Measurements from ENCODE around the gene COX15.

DNA sequence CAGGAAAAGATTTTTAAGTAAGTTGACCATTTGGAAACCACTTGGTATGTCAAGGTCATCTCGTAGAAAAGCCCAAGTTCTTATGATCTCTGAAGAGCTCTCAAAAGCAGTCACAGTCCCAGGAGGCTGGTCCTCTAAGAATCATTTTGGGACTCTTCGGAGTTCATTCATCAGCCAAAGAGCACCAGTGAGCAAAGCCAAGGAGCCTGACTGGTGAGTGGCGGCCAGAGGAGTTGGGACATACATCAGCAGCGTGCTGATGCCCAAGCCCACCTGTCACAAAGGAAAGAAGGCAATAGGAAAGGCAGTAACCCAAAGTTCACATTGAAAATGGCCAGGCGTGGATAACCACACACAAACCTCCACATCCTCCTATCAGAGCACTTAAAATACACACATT, 17.5 kb downstream of the COX15 start:
- TF ChIP-seq, protein P1, sequence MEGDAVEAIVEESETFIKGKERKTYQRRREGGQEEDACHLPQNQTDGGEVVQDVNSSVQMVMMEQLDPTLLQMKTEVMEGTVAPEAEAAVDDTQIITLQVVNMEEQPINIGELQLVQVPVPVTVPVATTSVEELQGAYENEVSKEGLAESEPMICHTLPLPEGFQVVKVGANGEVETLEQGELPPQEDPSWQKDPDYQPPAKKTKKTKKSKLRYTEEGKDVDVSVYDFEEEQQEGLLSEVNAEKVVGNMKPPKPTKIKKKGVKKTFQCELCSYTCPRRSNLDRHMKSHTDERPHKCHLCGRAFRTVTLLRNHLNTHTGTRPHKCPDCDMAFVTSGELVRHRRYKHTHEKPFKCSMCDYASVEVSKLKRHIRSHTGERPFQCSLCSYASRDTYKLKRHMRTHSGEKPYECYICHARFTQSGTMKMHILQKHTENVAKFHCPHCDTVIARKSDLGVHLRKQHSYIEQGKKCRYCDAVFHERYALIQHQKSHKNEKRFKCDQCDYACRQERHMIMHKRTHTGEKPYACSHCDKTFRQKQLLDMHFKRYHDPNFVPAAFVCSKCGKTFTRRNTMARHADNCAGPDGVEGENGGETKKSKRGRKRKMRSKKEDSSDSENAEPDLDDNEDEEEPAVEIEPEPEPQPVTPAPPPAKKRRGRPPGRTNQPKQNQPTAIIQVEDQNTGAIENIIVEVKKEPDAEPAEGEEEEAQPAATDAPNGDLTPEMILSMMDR (IDR thresholded peaks at IDR 0.05) = no peak
- no peak for TF ChIP-seq POLR2A (IDR thresholded peaks at IDR 0.05)

Measured in adrenal gland (tissue), 5 donors.